Parathyroid adenoma (tissue), 2 donors: Measurements from ENCODE around the gene BCL2L11.

Experiments
- H2AFZ ChIP-seq: fragments of 300-600 bp; sonication (generic); one replicate; pipeline ENCODE4 v1.7.0; 2017; ENCODE audit warnings: antibody characterized with exemption, mild to moderate bottlenecking
- H3K27ac ChIP-seq: fragments of 300-600 bp; sonication (generic); one replicate; pipeline ENCODE4 v1.7.0; 2017
- H3K27me3 ChIP-seq: fragments of 300-600 bp; sonication (generic); one replicate; pipeline ENCODE4 v1.7.0; 2017; ENCODE audit warnings: low read length; ENCODE audit not compliant: control insufficient read depth, insufficient read depth
- H3K36me3 ChIP-seq: fragments of 300-600 bp; sonication (generic); one replicate; pipeline ENCODE4 v1.7.0; 2017; ENCODE audit warnings: low read length; ENCODE audit not compliant: control insufficient read depth, insufficient read depth
- H3K4me1 ChIP-seq: fragments of 300-600 bp; sonication (generic); one replicate; pipeline ENCODE4 v1.7.0; 2017; ENCODE audit warnings: control low read depth
- H3K4me2 ChIP-seq: fragments of 300-600 bp; sonication (generic); one replicate; pipeline ENCODE4 v1.7.0; 2017; ENCODE audit warnings: low read length
- H3K4me3 ChIP-seq: fragments of 300-600 bp; sonication (generic); one replicate; pipeline ENCODE4 v1.7.0; 2017; ENCODE audit warnings: low read depth, low read length
- H3K79me2 ChIP-seq: fragments of 300-600 bp; sonication (generic); one replicate; pipeline ENCODE4 v1.7.0; 2017; ENCODE audit warnings: control low read depth
- H3K9ac ChIP-seq: fragments of 300-600 bp; sonication (generic); one replicate; pipeline ENCODE4 v1.7.0; 2017; ENCODE audit warnings: mild to moderate bottlenecking
- H3K9me3 ChIP-seq: fragments of 300-600 bp; sonication (generic); one replicate; pipeline ENCODE4 v1.7.0; 2017; ENCODE audit warnings: low read length; ENCODE audit not compliant: control insufficient read depth
- TF ChIP-seq, protein P1 (sequence below): fragments of 300-600 bp; sonication (generic); IDR thresholded peaks from one replicate; pipeline ENCODE4 v1.7.0; 2017; ENCODE audit warnings: antibody characterized with exemption, mild to moderate bottlenecking
- donor health status: primary hyperparathyroidism.

The BCL2L11 gene

DNA sequence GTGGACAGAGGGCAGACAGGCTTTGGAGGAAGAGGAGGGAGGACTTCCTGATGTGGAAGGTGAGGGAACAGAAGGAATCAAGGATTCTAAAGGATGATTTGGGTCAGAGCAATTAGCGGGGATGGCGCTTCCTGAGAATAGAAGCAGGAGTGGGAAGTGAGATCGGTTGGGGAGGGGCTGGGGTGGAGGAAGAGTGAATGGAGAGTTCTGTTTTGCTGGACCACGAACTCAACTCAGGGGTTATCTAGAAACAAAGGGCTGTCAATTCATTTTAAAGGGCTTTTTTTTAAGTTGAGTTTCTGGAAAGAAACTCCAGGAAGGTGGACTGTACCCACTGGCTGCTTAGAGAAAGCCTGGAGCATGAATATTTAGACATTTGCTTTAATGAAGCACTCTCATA lies 54.9 kb downstream of the BCL2L11 start:
- Histone ChIP-seq H3K79me2 (no peaks in the 10 kb centered on the region), H3K9me3 (no peaks in the 10 kb centered on the region), H3K27me3 (no peaks in the 10 kb centered on the region), H3K4me3 (no peak overlapping the region), H3K27ac (no peak overlapping the region), H3K9ac (no peak overlapping the region), H2AFZ (no peak overlapping the region), H3K36me3 (no peaks in the 10 kb centered on the region), H3K4me2 (no peak overlapping the region), H3K4me1 (no peaks in the 10 kb centered on the region)
- TF ChIP-seq, protein P1, sequence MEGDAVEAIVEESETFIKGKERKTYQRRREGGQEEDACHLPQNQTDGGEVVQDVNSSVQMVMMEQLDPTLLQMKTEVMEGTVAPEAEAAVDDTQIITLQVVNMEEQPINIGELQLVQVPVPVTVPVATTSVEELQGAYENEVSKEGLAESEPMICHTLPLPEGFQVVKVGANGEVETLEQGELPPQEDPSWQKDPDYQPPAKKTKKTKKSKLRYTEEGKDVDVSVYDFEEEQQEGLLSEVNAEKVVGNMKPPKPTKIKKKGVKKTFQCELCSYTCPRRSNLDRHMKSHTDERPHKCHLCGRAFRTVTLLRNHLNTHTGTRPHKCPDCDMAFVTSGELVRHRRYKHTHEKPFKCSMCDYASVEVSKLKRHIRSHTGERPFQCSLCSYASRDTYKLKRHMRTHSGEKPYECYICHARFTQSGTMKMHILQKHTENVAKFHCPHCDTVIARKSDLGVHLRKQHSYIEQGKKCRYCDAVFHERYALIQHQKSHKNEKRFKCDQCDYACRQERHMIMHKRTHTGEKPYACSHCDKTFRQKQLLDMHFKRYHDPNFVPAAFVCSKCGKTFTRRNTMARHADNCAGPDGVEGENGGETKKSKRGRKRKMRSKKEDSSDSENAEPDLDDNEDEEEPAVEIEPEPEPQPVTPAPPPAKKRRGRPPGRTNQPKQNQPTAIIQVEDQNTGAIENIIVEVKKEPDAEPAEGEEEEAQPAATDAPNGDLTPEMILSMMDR = no peak

DNA sequence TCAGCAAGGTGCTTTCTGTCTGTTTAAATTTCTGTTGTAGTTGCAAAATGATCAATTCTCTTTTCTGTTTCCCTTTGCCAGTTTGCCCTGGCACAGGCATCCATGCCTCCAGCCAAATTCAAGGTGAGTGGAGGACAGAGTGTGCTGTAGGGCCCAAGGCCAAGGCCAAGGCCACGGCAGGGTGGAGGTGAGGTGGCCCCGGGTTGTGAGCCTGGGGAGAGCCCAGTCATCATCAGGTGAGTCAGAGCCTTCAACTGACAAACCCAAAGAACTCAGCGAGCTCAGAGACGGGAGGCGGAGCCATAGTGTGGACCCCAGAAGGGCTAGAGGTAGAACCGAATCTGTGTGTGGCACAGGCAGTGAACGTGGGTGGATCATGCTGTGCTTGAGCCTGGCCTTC lies 55.7 kb downstream of the BCL2L11 start:
- no peaks in the 10 kb centered on the region for H3K79me2 ChIP-seq
- H3K4me3 ChIP-seq = no peak overlapping the region
- no peak overlapping the region for H2AFZ ChIP-seq
- H3K9ac ChIP-seq = no peak overlapping the region
- no peaks in the 10 kb centered on the region for H3K27me3 ChIP-seq
- H3K27ac ChIP-seq = no peak overlapping the region
- H3K9me3 ChIP-seq = no peaks in the 10 kb centered on the region
- H3K36me3 ChIP-seq = no peaks in the 10 kb centered on the region
- H3K4me2 ChIP-seq = no peak overlapping the region
- TF ChIP-seq, protein P1 = no peak
- no peaks in the 10 kb centered on the region for H3K4me1 ChIP-seq

DNA sequence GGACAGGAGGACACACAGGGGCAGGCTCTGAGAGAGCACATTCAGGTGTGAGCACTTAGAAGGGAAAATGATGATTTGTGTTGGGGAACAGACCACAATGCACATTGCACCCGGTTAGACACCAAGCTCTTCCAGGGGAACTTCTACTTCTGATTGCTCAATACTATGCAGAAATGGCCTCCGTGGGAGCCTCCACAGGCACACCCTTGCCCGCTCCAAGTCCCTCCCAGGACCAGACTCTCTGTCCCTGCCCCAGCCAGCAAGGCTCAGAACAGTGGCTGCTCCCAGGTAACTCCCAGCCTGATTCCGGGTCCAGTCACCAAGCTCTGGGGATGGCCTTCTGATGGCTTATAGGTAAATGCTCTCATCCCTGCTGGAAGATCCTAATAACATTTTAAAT lies 56.2 kb downstream of the BCL2L11 start:
- Histone ChIP-seq H3K4me2 (no peak overlapping the region), H3K36me3 (no peaks in the 10 kb centered on the region), H3K27ac (no peak overlapping the region), H3K79me2 (no peaks in the 10 kb centered on the region), H3K4me1 (no peaks in the 10 kb centered on the region), H3K4me3 (no peak overlapping the region), H3K27me3 (no peaks in the 10 kb centered on the region), H3K9me3 (no peaks in the 10 kb centered on the region), H3K9ac (no peak overlapping the region), H2AFZ (no peak overlapping the region)
- TF ChIP-seq, protein P1 = no peak

DNA sequence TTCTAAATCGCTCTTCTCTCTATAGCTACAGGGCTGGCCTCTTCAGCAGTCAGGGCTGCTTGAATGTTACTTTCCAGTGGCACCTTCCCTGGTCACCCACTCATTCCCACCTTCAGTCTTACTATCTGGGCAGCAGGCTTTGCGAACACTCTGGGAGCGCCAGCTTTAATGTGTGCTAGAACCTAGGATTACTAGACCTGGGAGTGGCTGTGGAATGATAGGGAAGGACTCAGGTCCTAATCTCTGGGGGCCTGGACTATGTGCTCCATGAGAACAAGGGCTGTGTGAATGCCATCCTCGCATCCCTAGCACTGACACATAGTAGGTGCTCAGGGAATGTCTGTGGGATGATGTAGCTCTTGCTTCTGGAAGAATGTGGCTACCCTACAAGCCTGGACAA lies 57.6 kb downstream of the BCL2L11 start:
- no peaks in the 10 kb centered on the region for H3K9me3 ChIP-seq
- no peaks in the 10 kb centered on the region for H3K36me3 ChIP-seq
- H3K9ac ChIP-seq = no peak overlapping the region
- TF ChIP-seq, protein P1 = no peak
- H3K27me3 ChIP-seq = no peaks in the 10 kb centered on the region
- H3K4me2 ChIP-seq = no peak overlapping the region
- H3K27ac ChIP-seq = no peak overlapping the region
- no peaks in the 10 kb centered on the region for H3K79me2 ChIP-seq
- H3K4me3 ChIP-seq = no peak overlapping the region
- H3K4me1 ChIP-seq = no peaks in the 10 kb centered on the region
- no peak overlapping the region for H2AFZ ChIP-seq

DNA sequence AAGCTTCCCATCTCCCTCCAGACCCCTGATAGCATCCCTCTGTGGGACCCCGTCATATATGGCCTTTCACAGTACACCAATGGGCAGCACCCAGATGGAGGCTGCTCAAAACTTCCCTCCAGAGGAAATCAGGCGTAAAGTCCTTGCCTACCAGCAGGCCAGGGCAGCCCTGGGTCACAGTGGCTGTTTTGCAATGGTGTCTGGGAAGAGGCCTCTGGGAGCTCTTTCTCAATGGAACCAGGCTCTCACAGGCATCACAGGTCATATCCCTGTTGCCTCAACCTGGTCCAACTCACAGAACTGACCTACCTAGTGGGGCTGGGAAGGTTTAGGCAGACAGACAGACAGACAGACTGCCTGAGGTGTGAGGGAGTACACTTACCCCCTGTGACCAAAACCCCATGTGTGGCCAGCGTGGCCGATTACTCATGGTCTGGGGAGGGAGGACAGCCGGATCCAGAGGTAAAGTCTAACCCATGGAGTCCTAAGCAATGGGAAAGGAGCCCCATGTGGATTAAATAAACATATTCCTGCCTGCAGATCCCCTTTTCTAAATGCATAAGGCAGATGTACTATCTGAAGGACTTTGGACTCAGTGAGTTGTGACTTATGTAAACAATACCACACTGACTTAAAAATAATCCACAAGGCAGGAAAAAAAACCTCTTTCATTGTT lies 58.2 kb downstream of the BCL2L11 start:
- Histone ChIP-seq H3K36me3 (no peaks in the 10 kb centered on the region), H3K4me3 (no peak overlapping the region), H3K4me1 (no peaks in the 10 kb centered on the region), H3K9me3 (no peaks in the 10 kb centered on the region), H3K27me3 (no peaks in the 10 kb centered on the region), H3K79me2 (no peaks in the 10 kb centered on the region), H3K4me2 (no peak overlapping the region), H3K9ac (no peak overlapping the region), H2AFZ (no peak overlapping the region), H3K27ac (no peak overlapping the region)
- TF ChIP-seq, protein P1 = no peak
